ENCODE data around the gene DICER1.

DNA sequence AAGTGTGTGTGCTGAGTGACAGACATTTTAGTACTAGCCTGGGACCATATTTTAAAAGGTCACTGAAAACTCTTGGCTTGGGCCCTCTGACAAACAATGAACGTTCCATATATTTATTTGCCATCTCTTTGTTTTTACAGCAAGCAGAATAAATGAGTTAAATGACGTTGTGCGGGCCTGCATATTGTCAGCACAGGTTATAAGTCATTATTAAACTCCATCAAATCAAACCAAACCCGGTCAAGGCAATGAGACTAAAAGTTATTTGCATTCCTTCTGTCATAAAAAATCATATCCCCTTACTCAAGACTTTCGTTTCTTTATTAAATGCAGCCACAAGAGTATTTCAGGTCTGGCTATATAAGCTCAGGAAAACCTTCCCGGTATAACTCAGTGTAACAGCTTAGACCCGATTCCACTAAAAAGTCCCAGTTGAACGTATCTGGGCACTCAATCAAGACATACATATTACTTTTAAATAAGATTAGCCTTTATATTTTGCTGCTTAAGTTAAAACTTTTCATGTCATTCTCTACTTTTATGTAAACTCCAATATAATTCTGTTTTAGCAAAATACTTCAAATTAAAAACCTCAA, 84.9 kb downstream of the DICER1 start:
- TF ChIP-seq, protein P1, sequence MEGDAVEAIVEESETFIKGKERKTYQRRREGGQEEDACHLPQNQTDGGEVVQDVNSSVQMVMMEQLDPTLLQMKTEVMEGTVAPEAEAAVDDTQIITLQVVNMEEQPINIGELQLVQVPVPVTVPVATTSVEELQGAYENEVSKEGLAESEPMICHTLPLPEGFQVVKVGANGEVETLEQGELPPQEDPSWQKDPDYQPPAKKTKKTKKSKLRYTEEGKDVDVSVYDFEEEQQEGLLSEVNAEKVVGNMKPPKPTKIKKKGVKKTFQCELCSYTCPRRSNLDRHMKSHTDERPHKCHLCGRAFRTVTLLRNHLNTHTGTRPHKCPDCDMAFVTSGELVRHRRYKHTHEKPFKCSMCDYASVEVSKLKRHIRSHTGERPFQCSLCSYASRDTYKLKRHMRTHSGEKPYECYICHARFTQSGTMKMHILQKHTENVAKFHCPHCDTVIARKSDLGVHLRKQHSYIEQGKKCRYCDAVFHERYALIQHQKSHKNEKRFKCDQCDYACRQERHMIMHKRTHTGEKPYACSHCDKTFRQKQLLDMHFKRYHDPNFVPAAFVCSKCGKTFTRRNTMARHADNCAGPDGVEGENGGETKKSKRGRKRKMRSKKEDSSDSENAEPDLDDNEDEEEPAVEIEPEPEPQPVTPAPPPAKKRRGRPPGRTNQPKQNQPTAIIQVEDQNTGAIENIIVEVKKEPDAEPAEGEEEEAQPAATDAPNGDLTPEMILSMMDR (IDR thresholded peaks at IDR 0.05), result no peak
- no peak for TF ChIP-seq POLR2AphosphoS5 (IDR thresholded peaks at IDR 0.05)
